Large intestine (tissue), 12 donors: ENCODE measurements around the gene IFT52. TPM values are rescaled to one million over a fixed set of nuclear protein-coding genes. Genes with fewer than 3 reads are reported as not detected.
A peak's percentile ranks its signal among the peaks of the same experiment; 100 is the strongest.

Source experiments
- DNase-seq, 2 donors: peaks; one replicate each; pipeline versions ENCODE4 v3.0.0 to v3.0.0-alpha.2; 2013
- H3K27ac ChIP-seq: one replicate; pipeline ENCODE4 v1.5.1; 2013; ENCODE audit warnings: low read length
- H3K27me3 ChIP-seq: 2 replicates; pipeline ENCODE4 v1.6.1; 2013; ENCODE audit warnings: low read length; ENCODE audit not compliant: control insufficient read depth, insufficient read depth
- H3K36me3 ChIP-seq: 2 replicates; pipeline ENCODE4 v1.6.1; 2013; ENCODE audit warnings: low read length; ENCODE audit not compliant: control insufficient read depth, insufficient read depth
- H3K4me1 ChIP-seq: one replicate; pipeline ENCODE4 v1.6.1; 2013; ENCODE audit warnings: low read length; ENCODE audit not compliant: control insufficient read depth, insufficient read depth
- H3K4me3 ChIP-seq: one replicate; pipeline ENCODE4 v1.5.1; 2013; ENCODE audit warnings: low read length
- H3K9me3 ChIP-seq: one replicate; pipeline ENCODE4 v1.6.1; 2013; ENCODE audit warnings: mild to moderate bottlenecking, low read depth, low read length, moderate library complexity; ENCODE audit not compliant: control insufficient read depth
- WGBS: methylation state at CpG from one replicate; pipeline ENCODE4 v1.1.5; 2013; ENCODE audit warnings: low lambda C conversion rate; ENCODE audit not compliant: insufficient coverage; 5-methylcytosine and 5-hydroxymethylcytosine counted together
- long read RNA-seq, 11 donors: transcript quantifications; one replicate each; lab custom pipeline, GENCODE V29; 2026
- polyA plus RNA-seq: library from polyadenylated mRNA; unstranded; fragments of 120-200 nt; gene quantifications from one replicate; pipeline ENCODE4 v1.2.1, GENCODE V29; 2013

Gene IFT52, protein sequence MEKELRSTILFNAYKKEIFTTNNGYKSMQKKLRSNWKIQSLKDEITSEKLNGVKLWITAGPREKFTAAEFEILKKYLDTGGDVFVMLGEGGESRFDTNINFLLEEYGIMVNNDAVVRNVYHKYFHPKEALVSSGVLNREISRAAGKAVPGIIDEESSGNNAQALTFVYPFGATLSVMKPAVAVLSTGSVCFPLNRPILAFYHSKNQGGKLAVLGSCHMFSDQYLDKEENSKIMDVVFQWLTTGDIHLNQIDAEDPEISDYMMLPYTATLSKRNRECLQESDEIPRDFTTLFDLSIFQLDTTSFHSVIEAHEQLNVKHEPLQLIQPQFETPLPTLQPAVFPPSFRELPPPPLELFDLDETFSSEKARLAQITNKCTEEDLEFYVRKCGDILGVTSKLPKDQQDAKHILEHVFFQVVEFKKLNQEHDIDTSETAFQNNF
- polyA plus RNA-seq = 52.9 TPM
- long read RNA-seq, donor 1, partial matches to known transcripts = 0 of 2 reads
- long read RNA-seq, donor 1, other reads (novel, unspliced or antisense) = 0 of 2 reads
- long read RNA-seq, donor 2, transcript IFT52-201 (14 exons, 1,757 nt) = major isoform, 5 of 10 reads
- long read RNA-seq, donor 2, partial matches to known transcripts = 0 of 10 reads
- long read RNA-seq, donor 2, other reads (novel, unspliced or antisense) = 0 of 10 reads
- long read RNA-seq, donor 3, transcript IFT52-201 (14 exons, 1,757 nt) = major isoform, 14 of 25 reads
- long read RNA-seq, donor 3, transcript IFT52-202 (14 exons, 1,599 nt) = minor isoform, 5 of 25 reads
- long read RNA-seq, donor 3, partial matches to known transcripts = 5 of 25 reads
- long read RNA-seq, donor 3, other reads (novel, unspliced or antisense) = 0 of 25 reads
- long read RNA-seq, donor 4, partial matches to known transcripts = 0 of 1 reads
- long read RNA-seq, donor 4, other reads (novel, unspliced or antisense) = 0 of 1 reads
- long read RNA-seq, donor 5, transcript IFT52-201 (14 exons, 1,757 nt) = major isoform, 7 of 8 reads
- long read RNA-seq, donor 5, partial matches to known transcripts = 0 of 8 reads
- long read RNA-seq, donor 5, other reads (novel, unspliced or antisense) = 0 of 8 reads
- long read RNA-seq, donor 6, transcript IFT52-202 (14 exons, 1,599 nt) = major isoform, 6 of 10 reads
- long read RNA-seq, donor 6, partial matches to known transcripts = 0 of 10 reads
- long read RNA-seq, donor 6, other reads (novel, unspliced or antisense) = 0 of 10 reads
- long read RNA-seq, donor 7, partial matches to known transcripts = 0 of 6 reads
- long read RNA-seq, donor 7, other reads (novel, unspliced or antisense) = 0 of 6 reads
- long read RNA-seq, donor 8, transcript IFT52-202 (14 exons, 1,599 nt) = minor isoform, 5 of 13 reads
- long read RNA-seq, donor 8, transcript IFT52-201 (14 exons, 1,757 nt) = major isoform, 7 of 13 reads
- long read RNA-seq, donor 8, partial matches to known transcripts = 0 of 13 reads
- long read RNA-seq, donor 8, other reads (novel, unspliced or antisense) = 0 of 13 reads
- long read RNA-seq, donor 9, transcript IFT52-201 (14 exons, 1,757 nt) = major isoform, 5 of 10 reads
- long read RNA-seq, donor 9, transcript IFT52-202 (14 exons, 1,599 nt) = major isoform, 5 of 10 reads
- long read RNA-seq, donor 9, partial matches to known transcripts = 0 of 10 reads
- long read RNA-seq, donor 9, other reads (novel, unspliced or antisense) = 0 of 10 reads
- long read RNA-seq, donor 10, transcript IFT52-201 (14 exons, 1,757 nt) = major isoform, 13 of 20 reads
- long read RNA-seq, donor 10, partial matches to known transcripts = 0 of 20 reads
- long read RNA-seq, donor 10, other reads (novel, unspliced or antisense) = 0 of 20 reads
- long read RNA-seq, donor 11, partial matches to known transcripts = 0 of 3 reads
- long read RNA-seq, donor 11, other reads (novel, unspliced or antisense) = 0 of 3 reads

DNA sequence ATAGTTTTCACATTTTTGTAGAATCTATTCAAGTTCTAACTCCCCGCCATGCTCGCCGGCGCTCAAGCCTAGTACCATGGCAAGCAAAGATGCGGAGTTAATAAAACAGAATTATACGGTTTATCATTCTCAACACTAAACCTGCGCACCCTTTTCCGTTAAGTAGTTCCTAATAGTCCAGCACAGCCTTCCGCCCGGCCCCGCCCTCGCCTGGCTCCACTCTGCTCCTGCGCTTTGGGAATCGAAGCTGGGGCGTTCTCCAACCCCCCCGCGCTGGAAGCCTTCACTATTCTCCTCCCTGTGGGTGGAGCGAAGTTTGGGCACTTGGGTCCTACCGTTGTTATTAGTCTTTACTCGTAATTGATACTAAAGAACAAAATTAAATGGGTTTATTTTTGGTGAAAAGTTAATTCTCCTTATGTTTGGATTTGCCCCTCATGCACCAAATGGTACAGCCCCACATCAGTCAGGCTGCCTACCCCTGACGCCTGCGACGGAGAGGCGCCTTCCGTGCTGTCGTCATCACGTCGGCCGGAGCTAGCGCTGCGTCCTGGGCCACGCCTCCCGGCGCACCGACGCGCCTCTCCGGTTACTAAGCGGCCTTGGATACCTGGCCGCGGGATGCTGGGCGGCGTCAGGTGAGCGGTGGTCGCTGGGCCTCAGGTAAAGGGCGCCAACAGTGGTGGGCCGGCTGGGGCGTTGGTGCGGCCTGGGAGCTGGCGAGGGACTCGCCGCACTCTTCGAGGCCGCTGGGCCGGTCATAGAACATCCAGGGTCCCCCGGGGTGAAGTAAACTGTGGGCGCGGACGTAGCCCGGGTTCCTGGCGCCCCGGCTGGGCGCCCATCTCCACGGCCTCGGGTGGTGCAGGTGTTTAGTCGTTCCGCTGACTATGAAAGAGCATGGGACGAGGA, at the start of gene IFT52:
Gene IFT52, plus strand, starts transcription at position 546 of the 912 bp plus-strand sequence. CDS start 3,762 bp downstream, outside the sequence.
- Histone ChIP-seq H3K4me1 (peaks cover 8% of the 10 kb centered on the region), H3K27ac (peak within 1 kb of the TSS; percentile 75), H3K4me3 (peak within 1 kb of the TSS; percentile 78), H3K36me3 (peaks cover 4% of the 10 kb centered on the region), H3K27me3 (no peaks in the 10 kb centered on the region), H3K9me3 (no peaks in the 10 kb centered on the region)
- WGBS = no CpG with 5 or more reads among the region's 68 CpGs
- DNase-seq = peak; percentile 96 to 97

DNA sequence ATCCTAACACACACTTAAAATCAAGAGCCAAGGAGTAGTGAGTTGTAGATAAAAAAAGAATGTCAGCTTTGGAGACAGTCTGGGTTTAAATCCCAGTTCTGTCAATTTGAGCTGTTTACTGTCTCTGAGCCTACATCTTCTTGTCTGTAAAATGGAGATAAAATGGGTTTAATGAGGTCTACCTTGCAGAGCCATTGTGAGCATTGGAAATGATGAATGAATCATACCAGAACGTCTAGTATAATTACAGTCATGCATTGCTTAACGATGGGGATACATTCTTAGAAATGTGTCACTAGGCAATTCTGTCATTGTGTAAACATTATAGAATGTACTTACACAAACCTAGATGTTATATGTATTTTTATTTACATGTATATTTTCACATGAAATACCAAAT, 49.5 kb upstream of the IFT52 start:
- H3K36me3 ChIP-seq = peaks cover 30% of the 10 kb centered on the region
- H3K4me3 ChIP-seq = no peak overlapping the region
- no CpG with 5 or more reads among the region's 2 CpGs for WGBS
- peaks cover 3% of the 10 kb centered on the region for H3K4me1 ChIP-seq
- no peaks in the 10 kb centered on the region for H3K9me3 ChIP-seq
- no peaks in the 10 kb centered on the region for H3K27me3 ChIP-seq
- no peak overlapping the region for H3K27ac ChIP-seq
- DNase-seq = no peak

DNA sequence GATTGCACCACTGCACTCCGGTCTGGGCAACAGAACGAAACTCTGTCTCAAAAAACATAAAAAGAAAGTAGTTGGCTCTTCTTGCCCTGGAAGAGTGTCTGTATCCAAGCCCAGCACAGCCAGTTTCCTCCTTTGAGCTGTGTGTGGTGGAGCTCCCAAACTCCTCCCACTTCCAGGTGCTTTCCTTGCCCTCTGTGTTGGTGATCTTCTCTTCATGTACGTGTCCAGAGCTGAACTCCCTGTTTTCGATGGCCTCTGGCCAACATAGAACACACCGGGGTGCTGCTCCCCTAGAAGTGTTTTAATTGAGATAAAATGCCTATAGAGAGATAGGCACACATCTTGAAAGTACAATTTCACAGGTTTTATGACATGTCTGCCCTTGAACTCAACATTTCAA, 48.6 kb upstream of the IFT52 start:
- Histone ChIP-seq H3K36me3 (peaks cover 26% of the 10 kb centered on the region), H3K27ac (peak overlapping the region; percentile 51)
- WGBS = no CpG with 5 or more reads among the region's 5 CpGs

DNA sequence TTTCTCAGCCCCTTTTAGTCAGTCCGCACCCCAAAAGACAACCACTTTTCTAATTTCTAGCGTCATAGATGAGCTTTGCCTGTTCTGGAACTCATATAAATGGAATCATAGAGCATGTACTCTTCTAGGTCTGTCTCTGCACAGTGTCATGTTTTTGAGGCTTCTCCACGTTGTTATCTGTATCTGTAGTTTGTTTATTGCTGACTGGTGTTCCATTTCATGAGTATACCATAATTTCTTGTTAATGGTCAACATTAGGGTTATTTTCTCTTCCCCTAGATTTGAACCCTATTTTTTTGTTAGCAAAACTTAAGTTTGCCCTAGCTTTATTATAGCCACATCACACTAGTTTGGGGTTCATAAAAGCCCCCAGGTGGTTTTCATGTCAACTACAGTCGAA, 48.1 kb upstream of the IFT52 start:
- H3K36me3 ChIP-seq = peaks cover 25% of the 10 kb centered on the region
- 50% methylated on average over 1 of the region's 4 CpGs for WGBS
- no peaks in the 10 kb centered on the region for H3K27me3 ChIP-seq
- H3K27ac ChIP-seq = no peak overlapping the region
- peaks cover 3% of the 10 kb centered on the region for H3K4me1 ChIP-seq
- no peak for DNase-seq
- H3K9me3 ChIP-seq = peaks cover 9% of the 10 kb centered on the region
- no peak overlapping the region for H3K4me3 ChIP-seq

More for the DNA sequence above, 48.6 kb upstream of the IFT52 start:
- Histone ChIP-seq H3K27me3 (no peaks in the 10 kb centered on the region), H3K4me1 (peaks cover 3% of the 10 kb centered on the region), H3K4me3 (no peak overlapping the region), H3K9me3 (peaks cover 4% of the 10 kb centered on the region)
- DNase-seq = peak in 1 of 2 donors; percentile 66

DNA sequence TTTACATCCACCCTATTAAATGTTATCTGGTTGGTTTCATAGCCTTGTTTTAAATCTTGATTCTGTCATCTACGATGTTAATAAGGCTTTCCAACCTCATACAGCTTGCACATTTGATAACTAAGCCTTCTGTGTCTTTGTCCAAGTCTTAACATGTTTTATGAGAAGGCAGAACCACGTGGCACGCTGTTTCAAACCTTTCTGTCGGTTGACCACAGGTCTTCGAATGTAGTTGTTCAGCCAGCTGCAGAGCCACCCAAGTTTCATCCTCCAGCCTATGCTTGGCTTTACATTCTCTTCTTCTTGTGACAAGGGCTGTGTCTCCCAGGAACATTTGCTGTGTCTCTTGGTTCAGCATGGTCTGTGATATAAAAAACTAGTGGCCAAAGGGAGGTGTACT, 47.6 kb upstream of the IFT52 start:
- H3K36me3 ChIP-seq = peaks cover 25% of the 10 kb centered on the region
- H3K4me1 ChIP-seq = peaks cover 3% of the 10 kb centered on the region
- peaks cover 12% of the 10 kb centered on the region for H3K9me3 ChIP-seq
- no peaks in the 10 kb centered on the region for H3K27me3 ChIP-seq
- no peak overlapping the region for H3K27ac ChIP-seq
- WGBS = 88% methylated on average over 1 of the region's 5 CpGs
- no peak overlapping the region for H3K4me3 ChIP-seq
- DNase-seq = no peak

DNA sequence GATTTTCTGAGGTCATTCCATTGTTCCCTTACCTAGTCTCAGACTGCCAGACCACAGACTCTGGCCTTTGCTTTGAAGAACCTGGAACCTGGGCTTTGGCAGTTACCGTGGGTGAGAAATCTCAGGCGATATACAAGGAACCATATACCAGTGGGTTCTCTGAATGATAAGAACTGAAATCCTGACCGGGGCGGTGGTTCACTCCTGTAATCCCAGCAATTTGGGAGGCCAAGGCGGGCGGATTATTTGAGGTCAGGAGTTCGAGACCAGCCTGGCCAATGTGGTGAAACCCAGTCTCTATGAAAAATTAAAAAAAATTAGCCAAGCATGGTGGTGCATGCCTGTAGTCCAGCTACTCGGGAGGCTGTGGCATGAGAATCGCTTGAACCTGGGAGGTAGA, 46.2 kb upstream of the IFT52 start:
- no peak overlapping the region for H3K27ac ChIP-seq
- H3K27me3 ChIP-seq = no peaks in the 10 kb centered on the region
- peaks cover 22% of the 10 kb centered on the region for H3K36me3 ChIP-seq
- no peak overlapping the region for H3K4me3 ChIP-seq
- DNase-seq = no peak
- no CpG with 5 or more reads among the region's 9 CpGs for WGBS
- peaks cover 12% of the 10 kb centered on the region for H3K9me3 ChIP-seq
- H3K4me1 ChIP-seq = peaks cover 6% of the 10 kb centered on the region

DNA sequence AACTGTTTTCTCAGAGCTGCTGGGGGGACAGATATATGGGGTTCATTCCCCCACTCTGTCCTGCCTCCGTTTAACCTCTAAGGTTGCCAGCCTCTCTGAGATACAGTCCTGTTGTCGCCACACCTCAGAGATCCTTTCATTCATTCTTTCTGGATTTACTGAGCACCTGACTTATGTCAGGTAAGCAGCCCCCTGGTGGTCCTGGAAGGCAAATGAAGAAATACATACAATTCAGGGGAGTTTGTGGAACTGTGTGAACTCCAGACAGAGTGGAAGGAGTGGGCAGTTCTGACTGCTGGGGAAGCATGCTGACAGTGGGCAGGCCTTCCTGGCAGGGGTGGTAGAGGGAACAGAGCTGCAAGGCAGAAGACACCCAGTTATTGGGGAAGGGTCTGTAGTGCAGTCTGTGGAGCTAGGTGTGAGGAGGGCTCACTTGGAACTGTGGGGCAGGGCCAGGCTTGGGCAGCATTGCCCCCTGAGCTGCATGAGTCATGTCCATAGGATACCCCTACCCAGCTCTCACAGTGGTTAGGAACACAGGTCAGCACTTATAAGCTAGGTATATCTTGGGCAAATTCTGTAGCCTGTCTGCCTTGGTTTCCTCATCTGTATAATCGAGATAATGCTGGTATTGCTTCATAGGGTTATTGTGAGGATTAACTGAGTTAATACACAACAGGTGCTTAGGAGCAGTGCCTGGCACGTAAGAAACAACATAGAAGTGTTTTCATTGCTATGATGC, 44.7 kb upstream of the IFT52 start:
- WGBS = no CpG with 5 or more reads among the region's 4 CpGs
- H3K9me3 ChIP-seq = peaks cover 12% of the 10 kb centered on the region
- H3K36me3 ChIP-seq = peaks cover 12% of the 10 kb centered on the region
- no peaks in the 10 kb centered on the region for H3K27me3 ChIP-seq
- no peak overlapping the region for H3K4me3 ChIP-seq
- H3K27ac ChIP-seq = no peak overlapping the region
- DNase-seq = no peak
- peaks cover 17% of the 10 kb centered on the region for H3K4me1 ChIP-seq

DNA sequence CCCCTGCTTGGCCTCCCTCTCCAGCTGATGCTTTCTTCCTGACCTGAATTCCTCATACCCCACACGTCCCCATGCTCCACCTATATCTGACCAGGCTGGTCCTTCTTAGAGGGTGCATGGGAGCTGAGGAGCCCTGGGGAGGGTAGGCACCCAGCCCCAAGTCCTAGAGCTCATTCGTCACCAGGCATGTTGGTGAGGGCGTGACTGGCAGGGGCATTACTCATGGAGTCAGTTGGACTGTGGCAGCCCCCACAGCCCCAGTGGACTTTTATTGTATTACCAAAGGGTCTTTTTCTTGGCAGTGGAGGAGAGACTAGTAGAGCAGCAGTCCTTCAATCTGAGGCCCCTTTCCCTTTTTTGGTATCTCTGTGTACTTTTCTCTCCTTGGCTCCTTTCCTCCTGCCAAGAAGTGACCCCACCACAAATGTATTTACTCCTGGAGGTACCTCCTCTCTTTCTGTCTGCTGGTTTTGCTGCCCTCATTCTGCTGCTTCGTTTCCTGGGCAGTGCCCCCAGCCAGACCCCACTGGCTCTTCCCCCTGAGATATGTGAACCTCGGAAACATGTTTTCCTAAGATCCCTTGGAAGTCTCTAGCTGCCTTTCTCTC, 42.4 kb upstream of the IFT52 start:
- Histone ChIP-seq H3K27me3 (no peaks in the 10 kb centered on the region), H3K4me1 (peaks cover 14% of the 10 kb centered on the region), H3K27ac (no peak overlapping the region), H3K9me3 (peaks cover 12% of the 10 kb centered on the region), H3K4me3 (no peak overlapping the region), H3K36me3 (peaks cover 12% of the 10 kb centered on the region)
- no CpG with 5 or more reads among the region's 5 CpGs for WGBS
- DNase-seq = no peak
